Measurements from ENCODE around the gene FAHD1.

GRCh38 chr16:1845985-1846384 lies 19.0 kb downstream of the FAHD1 start:
- TF ChIP-seq, protein P1, sequence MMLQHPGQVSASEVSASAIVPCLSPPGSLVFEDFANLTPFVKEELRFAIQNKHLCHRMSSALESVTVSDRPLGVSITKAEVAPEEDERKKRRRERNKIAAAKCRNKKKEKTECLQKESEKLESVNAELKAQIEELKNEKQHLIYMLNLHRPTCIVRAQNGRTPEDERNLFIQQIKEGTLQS (IDR thresholded peaks at IDR 0.05) = no peak
- TF ChIP-seq RAD21 (IDR thresholded peaks at IDR 0.05) (no peak), CTCF (IDR thresholded peaks at IDR 0.05; ENCODE audit: low read depth, low read length, missing input control) (no peak), ZBTB33 (IDR thresholded peaks at IDR 0.05) (no peak), GABPA (IDR thresholded peaks at IDR 0.05 in 1 of 2, conservative IDR thresholded peaks at IDR 0.05 in 1 of 2) (no peak), JUND (IDR thresholded peaks at IDR 0.05) (no peak), YY1 (IDR thresholded peaks at IDR 0.05) (no peak)

All from liver (tissue), 3 donors.